ENCODE measurements around the gene NFATC1.

- TF ChIP-seq, protein P1, sequence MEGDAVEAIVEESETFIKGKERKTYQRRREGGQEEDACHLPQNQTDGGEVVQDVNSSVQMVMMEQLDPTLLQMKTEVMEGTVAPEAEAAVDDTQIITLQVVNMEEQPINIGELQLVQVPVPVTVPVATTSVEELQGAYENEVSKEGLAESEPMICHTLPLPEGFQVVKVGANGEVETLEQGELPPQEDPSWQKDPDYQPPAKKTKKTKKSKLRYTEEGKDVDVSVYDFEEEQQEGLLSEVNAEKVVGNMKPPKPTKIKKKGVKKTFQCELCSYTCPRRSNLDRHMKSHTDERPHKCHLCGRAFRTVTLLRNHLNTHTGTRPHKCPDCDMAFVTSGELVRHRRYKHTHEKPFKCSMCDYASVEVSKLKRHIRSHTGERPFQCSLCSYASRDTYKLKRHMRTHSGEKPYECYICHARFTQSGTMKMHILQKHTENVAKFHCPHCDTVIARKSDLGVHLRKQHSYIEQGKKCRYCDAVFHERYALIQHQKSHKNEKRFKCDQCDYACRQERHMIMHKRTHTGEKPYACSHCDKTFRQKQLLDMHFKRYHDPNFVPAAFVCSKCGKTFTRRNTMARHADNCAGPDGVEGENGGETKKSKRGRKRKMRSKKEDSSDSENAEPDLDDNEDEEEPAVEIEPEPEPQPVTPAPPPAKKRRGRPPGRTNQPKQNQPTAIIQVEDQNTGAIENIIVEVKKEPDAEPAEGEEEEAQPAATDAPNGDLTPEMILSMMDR (IDR thresholded peaks at IDR 0.05; ENCODE audit: low read depth, low read length) = no peak
- no peak for TF ChIP-seq EZH2phosphoT487 (IDR thresholded peaks at IDR 0.05; ENCODE audit: low read depth)
These were observed 8.1 kb upstream of the NFATC1 start for GRCh38 chr18:79387615-79388014.

Data from OCI-LY3 (cell line).